Keratinocyte (primary cell): Measurements from ENCODE around the gene ITGB1BP2. TPM values are rescaled to one million over a fixed set of nuclear protein-coding genes. Genes with fewer than 3 reads are reported as not detected.

Source experiments
- DNase-seq: peaks from one replicate; pipeline ENCODE4 v3.0.0-alpha.2; 2011; ENCODE audit warnings: low read depth, missing footprints, low spot score
- FAIRE-seq: peaks from 2 replicates; lab custom pipeline; 2011; peaks lifted over from hg19 to GRCh38; lab: Jason Lieb, UNC
- H2AFZ ChIP-seq: 2 replicates; pipeline ENCODE4 v1.6.0; 2012; ENCODE audit warnings: low read length, control low read depth, inconsistent platforms; ENCODE audit not compliant: control insufficient read depth
- H3K27ac ChIP-seq: 2 replicates; pipeline ENCODE4 v1.5.1; 2011; ENCODE audit warnings: low read length; ENCODE audit not compliant: control insufficient read depth, insufficient read depth
- H3K27me3 ChIP-seq: 3 replicates; pipeline ENCODE4 v1.6.0; 2011; ENCODE audit warnings: low read length; ENCODE audit not compliant: control insufficient read depth, insufficient read depth; ENCODE audit errors: extremely low read depth
- H3K36me3 ChIP-seq, 2 experiments: 2 replicates in 1 of 2; 3 replicates in 1 of 2; pipeline ENCODE4 v1.5.1; 2011; ENCODE audit warnings: low read length in 2 of 2, mild to moderate bottlenecking in 1 of 2; ENCODE audit not compliant: control insufficient read depth in 2 of 2, insufficient read depth in 2 of 2; ENCODE audit errors: extremely low read depth in 1 of 2
- H3K4me1 ChIP-seq: 3 replicates; pipeline ENCODE4 v1.5.1; 2011; ENCODE audit warnings: low read length; ENCODE audit not compliant: control insufficient read depth, insufficient read depth; ENCODE audit errors: extremely low read depth
- H3K4me2 ChIP-seq: 3 replicates; pipeline ENCODE4 v1.6.0; 2011; ENCODE audit warnings: low read depth, low read length; ENCODE audit not compliant: control insufficient read depth, insufficient read depth; ENCODE audit errors: extremely low read depth
- H3K4me3 ChIP-seq, 3 experiments: fragments of 200-600 bp in 1 of 3; sonication (generic) in 1 of 3; 2 replicates in 2 of 3; 3 replicates in 1 of 3; pipeline ENCODE4 v1.5.1; 2011 to 2016; ENCODE audit warnings: low read length in 3 of 3, mild to moderate bottlenecking in 3 of 3, control low read depth in 2 of 3, inconsistent platforms in 1 of 3, low read depth in 1 of 3, mixed read lengths in 1 of 3, mixed run types in 1 of 3, moderate library complexity in 1 of 3; ENCODE audit not compliant: control insufficient read depth in 2 of 3, insufficient read depth in 2 of 3; ENCODE audit errors: extremely low read depth in 1 of 3
- H3K79me2 ChIP-seq: 2 replicates; pipeline ENCODE4 v1.6.0; 2012; ENCODE audit warnings: low read length; ENCODE audit not compliant: control insufficient read depth, insufficient read depth
- H3K9ac ChIP-seq: 3 replicates; pipeline ENCODE4 v1.6.0; 2011; ENCODE audit warnings: low read length; ENCODE audit not compliant: control insufficient read depth, insufficient read depth; ENCODE audit errors: extremely low read depth
- H3K9me1 ChIP-seq: 3 replicates; pipeline ENCODE4 v1.6.0; 2011; ENCODE audit warnings: low read length; ENCODE audit not compliant: control insufficient read depth, insufficient read depth; ENCODE audit errors: extremely low read depth
- H3K9me3 ChIP-seq: 2 replicates; pipeline ENCODE4 v1.5.1; 2012; ENCODE audit warnings: low read depth, low read length; ENCODE audit not compliant: control insufficient read depth
- H4K20me1 ChIP-seq: 3 replicates; pipeline ENCODE4 v1.6.0; 2011; ENCODE audit warnings: low read length; ENCODE audit not compliant: control insufficient read depth, insufficient read depth; ENCODE audit errors: extremely low read depth
- EZH2 ChIP-seq: IDR thresholded peaks from one replicate; pipeline ENCODE4 v1.6.1; 2012; ENCODE audit warnings: inconsistent platforms, mild to moderate bottlenecking, low read length, moderate library complexity
- dilution Hi-C: fragments of 300-500 bp; cut with MboI; formaldehyde crosslinking; loops from one replicate; pipeline ENCODE4 v1.7.0; 2020; ENCODE audit warnings: low sequenced_read_pairs; ENCODE audit not compliant: extremely low pct_ligation_motif_present
- polyA plus RNA-seq, 5 experiments: library from polyadenylated mRNA; depleted of rRNA in 3 of 5; stranded (reverse) in 3 of 5; stranded (forward) in 1 of 5; unstranded in 1 of 5; fragments of >200 nt; gene quantifications; 1 replicate in 1 of 5; 2 replicates in 3 of 5; 3 replicates in 1 of 5; pipeline versions ENCODE4 v1.2.1 to v1.2.3, GENCODE V29; 2011 to 2012; ENCODE audit warnings: missing spikeins in 2 of 5, low read depth in 1 of 5, low replicate concordance in 1 of 5
- TF ChIP-seq, protein P1 (sequence below), 3 experiments: IDR thresholded peaks in 1 of 3; conservative IDR thresholded peaks in 1 of 3; optimal IDR thresholded peaks in 1 of 3; 2 replicates in 2 of 3; 3 replicates in 1 of 3; pipeline versions ENCODE3 to v1.5.1; 2011; ENCODE audit warnings: low read length in 3 of 3, mild to moderate bottlenecking in 3 of 3, moderate library complexity in 2 of 3, control low read depth in 1 of 3, inconsistent platforms in 1 of 3; ENCODE audit not compliant: insufficient read depth in 2 of 3; ENCODE audit errors: extremely low read depth in 1 of 3

The ITGB1BP2 gene
- polyA plus RNA-seq, 1 donor (not counting 4 experiments of a cell fraction or from before 2014, with no cell fraction given): 1.0 TPM

DNA sequence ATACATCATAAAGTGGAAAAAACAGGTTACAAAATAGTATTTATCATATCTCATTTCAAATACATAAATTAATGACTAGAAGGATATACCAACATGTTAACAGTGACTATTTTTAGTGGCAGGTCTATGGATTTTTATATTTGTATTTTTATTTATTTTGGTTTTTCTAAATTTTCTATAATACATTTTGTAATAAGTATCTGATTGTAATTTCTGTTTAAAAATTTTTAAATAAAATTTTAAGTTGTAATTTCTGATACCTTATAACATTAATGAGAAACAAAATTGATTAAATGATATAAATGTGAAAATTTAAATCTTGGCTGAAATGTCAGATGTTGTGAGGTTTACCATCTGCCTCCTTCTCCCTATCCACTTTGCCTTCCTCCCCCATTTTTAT lies 15.6 kb upstream of the ITGB1BP2 start:
- no peaks in the 10 kb centered on the region for H3K27me3 ChIP-seq
- no peak overlapping the region for H3K27ac ChIP-seq
- H3K4me3 ChIP-seq: peak overlapping the region in 2 of 3 experiments; percentile 82 to 85
- H3K4me1 ChIP-seq: peaks cover 8% of the 10 kb centered on the region
- DNase-seq (no peak), FAIRE-seq (no peak)
- peak overlapping the region; percentile 97 for H3K9ac ChIP-seq
- no peaks in the 10 kb centered on the region for H3K9me1 ChIP-seq
- no peak for TF ChIP-seq EZH2
- TF ChIP-seq, protein P1, sequence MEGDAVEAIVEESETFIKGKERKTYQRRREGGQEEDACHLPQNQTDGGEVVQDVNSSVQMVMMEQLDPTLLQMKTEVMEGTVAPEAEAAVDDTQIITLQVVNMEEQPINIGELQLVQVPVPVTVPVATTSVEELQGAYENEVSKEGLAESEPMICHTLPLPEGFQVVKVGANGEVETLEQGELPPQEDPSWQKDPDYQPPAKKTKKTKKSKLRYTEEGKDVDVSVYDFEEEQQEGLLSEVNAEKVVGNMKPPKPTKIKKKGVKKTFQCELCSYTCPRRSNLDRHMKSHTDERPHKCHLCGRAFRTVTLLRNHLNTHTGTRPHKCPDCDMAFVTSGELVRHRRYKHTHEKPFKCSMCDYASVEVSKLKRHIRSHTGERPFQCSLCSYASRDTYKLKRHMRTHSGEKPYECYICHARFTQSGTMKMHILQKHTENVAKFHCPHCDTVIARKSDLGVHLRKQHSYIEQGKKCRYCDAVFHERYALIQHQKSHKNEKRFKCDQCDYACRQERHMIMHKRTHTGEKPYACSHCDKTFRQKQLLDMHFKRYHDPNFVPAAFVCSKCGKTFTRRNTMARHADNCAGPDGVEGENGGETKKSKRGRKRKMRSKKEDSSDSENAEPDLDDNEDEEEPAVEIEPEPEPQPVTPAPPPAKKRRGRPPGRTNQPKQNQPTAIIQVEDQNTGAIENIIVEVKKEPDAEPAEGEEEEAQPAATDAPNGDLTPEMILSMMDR (optimal IDR thresholded peaks at IDR 0.05 in 1 of 3, IDR thresholded peaks at IDR 0.05 in 1 of 3, conservative IDR thresholded peaks at IDR 0.05 in 1 of 3; ENCODE audit: extremely low read depth in 1 of 3, insufficient read depth in 2 of 3, low read length in 3 of 3): no peak
- H3K36me3 ChIP-seq: peaks cover 0 to 4% of the 10 kb centered on the region in 2 experiments
- peaks cover 62% of the 10 kb centered on the region for H3K79me2 ChIP-seq
- H4K20me1 ChIP-seq: peaks cover 3% of the 10 kb centered on the region
- H2AFZ ChIP-seq: no peak overlapping the region
- dilution Hi-C loops: no loop called here
- H3K4me2 ChIP-seq: peak overlapping the region; percentile 69
- H3K9me3 ChIP-seq: no peaks in the 10 kb centered on the region

DNA sequence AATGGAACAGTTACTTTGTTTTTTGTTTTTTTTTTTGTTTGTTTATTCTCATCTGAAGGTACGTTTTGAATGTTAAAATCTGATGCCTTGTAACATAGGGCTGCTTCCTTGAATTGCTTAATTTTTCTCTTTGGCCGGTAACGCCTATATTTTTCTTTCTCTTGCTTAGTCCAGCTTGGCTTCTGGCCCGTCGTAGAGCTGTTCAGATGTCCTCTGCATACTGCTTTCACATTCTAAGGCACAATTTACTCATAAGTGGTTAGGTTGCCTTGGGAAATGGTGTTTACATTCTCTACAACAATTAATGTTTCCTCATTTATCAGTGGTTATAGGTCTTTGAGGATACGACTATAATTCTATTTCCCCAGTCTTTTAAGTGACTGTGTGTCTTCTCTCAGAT lies 10.2 kb upstream of the ITGB1BP2 start:
- no peak for TF ChIP-seq EZH2
- TF ChIP-seq, protein P1 (optimal IDR thresholded peaks at IDR 0.05 in 1 of 3, IDR thresholded peaks at IDR 0.05 in 1 of 3, conservative IDR thresholded peaks at IDR 0.05 in 1 of 3; ENCODE audit: extremely low read depth in 1 of 3, insufficient read depth in 2 of 3, low read length in 3 of 3): no peak
- no peak overlapping the region for H2AFZ ChIP-seq
- DNase-seq: no peak
- H3K9ac ChIP-seq: no peak overlapping the region
- H3K9me1 ChIP-seq: no peaks in the 10 kb centered on the region
- H3K4me1 ChIP-seq: no peaks in the 10 kb centered on the region
- no peak overlapping the region for H3K4me2 ChIP-seq
- H3K4me3 ChIP-seq: no peak overlapping the region
- H3K27me3 ChIP-seq: no peaks in the 10 kb centered on the region
- H3K9me3 ChIP-seq: no peaks in the 10 kb centered on the region
- peaks cover 4 to 7% of the 10 kb centered on the region in 2 experiments for H3K36me3 ChIP-seq
- H4K20me1 ChIP-seq: no peaks in the 10 kb centered on the region
- H3K27ac ChIP-seq: no peak overlapping the region
- peaks cover 41% of the 10 kb centered on the region for H3K79me2 ChIP-seq
- dilution Hi-C loops: no loop called here
- no peak for FAIRE-seq
